Body of pancreas (tissue), 4 donors: Measurements from ENCODE around the gene HDAC3.

Experiments used
- CTCF ChIP-seq, 7 experiments: fragments of 450-650 bp in 4 of 7; fragments of 200-600 bp in 3 of 7; sonication (generic) in 3 of 7; IDR thresholded peaks; one replicate each; pipeline ENCODE4 v1.5.1; 2016 to 2019; ENCODE audit warnings: antibody characterized with exemption in 7 of 7
- POLR2A ChIP-seq, 3 donors: fragments of 450-650 bp; IDR thresholded peaks; one replicate each; pipeline ENCODE4 v1.6.1; 2016; ENCODE audit warnings: antibody characterized with exemption in 3 of 3, mild to moderate bottlenecking in 2 of 3

- no peak for TF ChIP-seq CTCF (IDR thresholded peaks at IDR 0.05)
- no peak for TF ChIP-seq POLR2A (IDR thresholded peaks at IDR 0.05)
These were observed 38.1 kb upstream of the HDAC3 start for GRCh38 chr5:141674747-141675146.
